ENCODE results near the gene NMNAT3.

Gene NMNAT3

DNA sequence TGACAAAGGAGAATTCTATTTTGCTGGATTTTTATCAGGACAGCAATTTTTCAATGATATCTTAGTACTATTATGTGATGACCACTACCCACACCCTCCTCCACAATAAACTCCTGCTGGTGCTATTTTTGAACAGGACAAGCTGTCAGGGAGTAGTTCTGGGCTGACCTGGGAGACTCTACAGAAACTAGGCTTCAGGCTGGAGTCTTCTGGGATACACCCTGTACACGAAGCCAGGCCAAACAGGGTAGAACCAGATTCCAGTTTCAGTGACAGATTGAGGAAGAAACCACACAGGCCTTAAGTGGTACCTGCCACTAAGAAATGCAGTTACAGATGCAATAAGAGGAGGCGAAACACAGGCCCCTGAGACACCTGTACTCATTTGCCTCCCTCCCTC is 12.8 kb downstream of the NMNAT3 start:
- Mint-ChIP-seq H3K27ac (no peak overlapping the region), H3K4me3 (no peak overlapping the region), H3K9me3 (peaks cover 0 to 1% of the 10 kb centered on the region in 2 donors), H3K4me1 (no peaks in the 10 kb centered on the region), H3K27me3 (no peaks in the 10 kb centered on the region), H3K36me3 (peaks cover 0 to 2% of the 10 kb centered on the region in 2 donors)
- DNase-seq (no peak), ATAC-seq (replicated peaks) (no peak)

DNA sequence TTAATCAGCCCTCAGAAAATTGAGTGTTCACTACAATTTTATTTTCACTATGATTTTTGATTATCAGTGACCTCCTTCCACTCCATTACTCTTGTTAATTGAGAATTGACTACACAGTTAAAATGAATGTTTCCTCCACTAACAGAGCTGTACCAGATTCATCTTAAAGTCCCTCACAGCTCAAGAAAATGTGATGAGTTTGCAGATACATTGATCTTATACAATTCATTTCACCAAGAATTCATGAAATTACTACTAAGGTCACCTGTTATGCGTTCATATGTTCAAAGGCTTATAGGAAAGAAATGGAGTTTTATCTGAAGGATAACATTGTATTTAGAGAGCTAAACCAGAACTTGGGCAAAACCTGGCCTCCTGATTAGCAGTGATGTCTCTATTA is 17.5 kb downstream of the NMNAT3 start:
- no peaks in the 10 kb centered on the region for H3K4me1 Mint-ChIP-seq
- H3K4me3 Mint-ChIP-seq = no peak overlapping the region
- ATAC-seq (replicated peaks) = no peak
- DNase-seq = no peak
- no peaks in the 10 kb centered on the region for H3K27me3 Mint-ChIP-seq
- H3K27ac Mint-ChIP-seq = no peak overlapping the region
- no peaks in the 10 kb centered on the region for H3K9me3 Mint-ChIP-seq
- peaks cover 0 to 2% of the 10 kb centered on the region in 2 donors for H3K36me3 Mint-ChIP-seq

GRCh38 chr3:139659511-139659910 is 18.3 kb downstream of the NMNAT3 start:
- no peak overlapping the region for H3K4me3 Mint-ChIP-seq
- peaks cover 0 to 2% of the 10 kb centered on the region in 2 donors for H3K36me3 Mint-ChIP-seq
- no peaks in the 10 kb centered on the region for H3K9me3 Mint-ChIP-seq
- DNase-seq (no peak), ATAC-seq (replicated peaks) (no peak)
- no peaks in the 10 kb centered on the region for H3K27me3 Mint-ChIP-seq
- H3K4me1 Mint-ChIP-seq = no peaks in the 10 kb centered on the region
- H3K27ac Mint-ChIP-seq = no peak overlapping the region

GRCh38 chr3:139657936-139658335 is 19.8 kb downstream of the NMNAT3 start:
- Mint-ChIP-seq H3K36me3 (peaks cover 0 to 2% of the 10 kb centered on the region in 2 donors), H3K27me3 (no peaks in the 10 kb centered on the region), H3K4me3 (no peak overlapping the region), H3K4me1 (no peaks in the 10 kb centered on the region), H3K9me3 (no peaks in the 10 kb centered on the region), H3K27ac (no peak overlapping the region)
- DNase-seq = no peak
- ATAC-seq (replicated peaks) = no peak

DNA sequence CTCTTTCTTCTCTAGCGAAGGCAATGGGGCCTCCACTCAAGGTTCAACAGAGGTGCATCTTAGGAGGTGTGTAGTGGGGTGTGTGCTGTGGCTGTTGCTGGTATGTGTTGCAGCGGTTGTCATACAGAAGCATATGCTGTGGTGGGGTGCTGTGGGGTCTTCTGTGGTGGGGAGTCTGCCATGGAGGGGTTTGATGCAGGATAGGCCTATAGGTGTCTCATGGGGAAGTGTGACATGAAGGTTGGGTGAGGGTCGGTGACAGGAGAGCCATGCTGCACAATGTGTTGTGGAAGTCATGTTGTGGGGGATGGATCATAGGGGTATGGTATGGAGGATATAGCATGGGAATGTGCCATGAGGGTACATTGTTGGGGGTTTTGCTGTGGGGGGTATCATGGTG is 20.3 kb downstream of the NMNAT3 start:
- DNase-seq = no peak
- Mint-ChIP-seq H3K27ac (no peak overlapping the region), H3K9me3 (no peaks in the 10 kb centered on the region), H3K36me3 (peaks cover 0 to 2% of the 10 kb centered on the region in 2 donors), H3K4me1 (no peaks in the 10 kb centered on the region), H3K4me3 (no peak overlapping the region), H3K27me3 (no peaks in the 10 kb centered on the region)
- peak in 1 of 2 donors; percentile 39 for ATAC-seq (replicated peaks)

GRCh38 chr3:139655909-139656595 is 21.7 kb downstream of the NMNAT3 start:
- Mint-ChIP-seq H3K36me3 (no peaks in the 10 kb centered on the region), H3K4me3 (no peak overlapping the region), H3K27ac (no peak overlapping the region), H3K4me1 (no peaks in the 10 kb centered on the region), H3K27me3 (no peaks in the 10 kb centered on the region), H3K9me3 (no peaks in the 10 kb centered on the region)
- DNase-seq (no peak), ATAC-seq (replicated peaks) (no peak)

GRCh38 chr3:139654637-139655365 is 23.0 kb downstream of the NMNAT3 start:
- no peak overlapping the region for H3K27ac Mint-ChIP-seq
- no peaks in the 10 kb centered on the region for H3K9me3 Mint-ChIP-seq
- ATAC-seq (replicated peaks) (no peak), DNase-seq (no peak)
- no peaks in the 10 kb centered on the region for H3K4me1 Mint-ChIP-seq
- no peaks in the 10 kb centered on the region for H3K27me3 Mint-ChIP-seq
- no peak overlapping the region for H3K4me3 Mint-ChIP-seq
- no peaks in the 10 kb centered on the region for H3K36me3 Mint-ChIP-seq

DNA sequence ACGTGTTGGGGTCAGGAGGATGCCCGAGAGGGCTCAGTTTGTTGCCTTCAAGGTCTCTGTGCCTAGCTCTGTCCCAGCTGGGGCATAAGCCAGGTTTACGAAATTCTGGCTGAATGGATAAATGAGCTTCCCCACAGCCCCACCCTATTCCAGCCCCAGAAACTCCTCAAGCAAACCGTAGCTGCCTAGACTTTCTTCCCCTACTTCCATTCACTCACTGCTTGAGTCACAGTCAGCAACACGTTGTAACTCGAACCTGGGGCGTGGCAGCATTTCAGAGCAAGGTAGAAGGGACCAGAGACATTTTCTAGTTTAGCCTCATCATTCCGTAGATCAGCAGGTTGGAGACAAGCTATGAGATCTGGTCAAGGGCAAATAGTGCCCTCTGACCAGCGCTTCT is 24.2 kb downstream of the NMNAT3 start:
- Mint-ChIP-seq H3K27ac (no peak overlapping the region), H3K4me1 (no peaks in the 10 kb centered on the region), H3K36me3 (no peaks in the 10 kb centered on the region), H3K9me3 (no peaks in the 10 kb centered on the region), H3K4me3 (no peak overlapping the region), H3K27me3 (no peaks in the 10 kb centered on the region)
- DNase-seq = no peak
- no peak for ATAC-seq (replicated peaks)

DNA sequence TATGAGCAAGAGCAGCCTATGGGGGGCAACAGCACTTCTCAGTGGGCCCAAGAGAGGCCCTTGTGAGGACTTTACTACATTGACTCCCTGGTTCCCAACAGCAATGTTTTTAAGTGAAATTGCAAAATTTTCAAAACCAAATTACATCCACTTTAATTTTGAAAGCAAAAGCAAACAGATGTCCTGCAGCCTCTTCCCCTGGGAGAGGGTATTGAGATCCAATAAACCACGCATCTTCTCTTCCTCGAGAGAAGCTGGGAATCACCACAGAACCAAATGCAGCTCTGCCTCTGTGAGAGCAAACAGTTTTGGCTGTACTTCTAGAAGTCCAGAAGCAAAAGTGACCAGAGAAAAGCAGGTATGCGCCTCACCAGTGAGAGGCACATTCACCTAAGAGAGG is 25.2 kb downstream of the NMNAT3 start:
- no peak overlapping the region for H3K4me3 Mint-ChIP-seq
- no peaks in the 10 kb centered on the region for H3K27me3 Mint-ChIP-seq
- H3K27ac Mint-ChIP-seq = no peak overlapping the region
- DNase-seq (no peak), ATAC-seq (replicated peaks) (no peak)
- no peaks in the 10 kb centered on the region for H3K9me3 Mint-ChIP-seq
- no peaks in the 10 kb centered on the region for H3K4me1 Mint-ChIP-seq
- no peaks in the 10 kb centered on the region for H3K36me3 Mint-ChIP-seq

- H3K36me3 Mint-ChIP-seq = peaks cover 0 to 6% of the 10 kb centered on the region in 2 donors
- peaks cover 6% of the 10 kb centered on the region in 2 donors for H3K9me3 Mint-ChIP-seq
These were observed 29.8 kb downstream of the NMNAT3 start for GRCh38 chr3:139647866-139648435.

GRCh38 chr3:139646512-139646911 is 31.3 kb downstream of the NMNAT3 start:
- Mint-ChIP-seq H3K9me3 (peaks cover 6% of the 10 kb centered on the region in 2 donors), H3K27me3 (no peaks in the 10 kb centered on the region), H3K27ac (no peak overlapping the region), H3K4me1 (no peaks in the 10 kb centered on the region), H3K4me3 (no peak overlapping the region), H3K36me3 (peaks cover 0 to 6% of the 10 kb centered on the region in 2 donors)
- no peak for DNase-seq
- ATAC-seq (replicated peaks) = no peak

More at GRCh38 chr3:139647866-139648435, 29.8 kb downstream of the NMNAT3 start:
- Mint-ChIP-seq H3K4me1 (no peaks in the 10 kb centered on the region), H3K27me3 (no peaks in the 10 kb centered on the region), H3K27ac (no peak overlapping the region), H3K4me3 (no peak overlapping the region)
- DNase-seq (no peak), ATAC-seq (replicated peaks) (no peak)

GRCh38 chr3:139642996-139643395 is 34.8 kb downstream of the NMNAT3 start:
- H3K4me3 Mint-ChIP-seq = no peak overlapping the region
- peaks cover 6 to 8% of the 10 kb centered on the region in 2 donors for H3K9me3 Mint-ChIP-seq
- DNase-seq (no peak), ATAC-seq (replicated peaks) (no peak)
- peaks cover 0 to 6% of the 10 kb centered on the region in 2 donors for H3K36me3 Mint-ChIP-seq
- H3K27ac Mint-ChIP-seq = no peak overlapping the region
- no peaks in the 10 kb centered on the region for H3K4me1 Mint-ChIP-seq
- no peaks in the 10 kb centered on the region for H3K27me3 Mint-ChIP-seq

GRCh38 chr3:139640456-139640855 is 37.3 kb downstream of the NMNAT3 start:
- no peak overlapping the region for H3K4me3 Mint-ChIP-seq
- H3K27ac Mint-ChIP-seq = no peak overlapping the region
- DNase-seq = no peak
- peaks cover 6 to 8% of the 10 kb centered on the region in 2 donors for H3K9me3 Mint-ChIP-seq
- no peak for ATAC-seq (replicated peaks)
- no peaks in the 10 kb centered on the region for H3K4me1 Mint-ChIP-seq
- no peaks in the 10 kb centered on the region for H3K27me3 Mint-ChIP-seq
- peaks cover 0 to 6% of the 10 kb centered on the region in 2 donors for H3K36me3 Mint-ChIP-seq

DNA sequence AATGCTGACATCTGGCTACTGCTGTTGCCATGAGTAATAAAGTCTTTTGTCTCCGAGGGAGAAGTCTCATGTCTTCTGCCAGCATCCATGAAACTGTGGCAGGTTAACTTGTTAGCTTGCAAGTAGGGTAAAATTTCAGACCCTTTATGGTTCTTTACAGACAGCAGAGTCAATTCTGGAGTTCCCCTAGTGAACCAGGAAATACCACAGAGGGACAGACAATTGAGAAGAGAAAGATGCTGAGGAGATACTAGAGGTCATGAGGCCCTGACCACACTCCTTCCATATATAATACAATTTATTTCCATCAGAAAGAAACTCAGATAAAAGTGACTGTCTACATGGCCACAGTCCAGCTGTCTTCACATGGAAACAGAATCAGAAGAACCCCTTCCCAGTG is 38.1 kb downstream of the NMNAT3 start:
- Mint-ChIP-seq H3K4me1 (no peaks in the 10 kb centered on the region), H3K9me3 (peaks cover 6 to 7% of the 10 kb centered on the region in 2 donors), H3K27ac (no peak overlapping the region), H3K36me3 (peaks cover 0 to 6% of the 10 kb centered on the region in 2 donors), H3K4me3 (no peak overlapping the region), H3K27me3 (no peaks in the 10 kb centered on the region)
- no peak for ATAC-seq (replicated peaks)
- no peak for DNase-seq

DNA sequence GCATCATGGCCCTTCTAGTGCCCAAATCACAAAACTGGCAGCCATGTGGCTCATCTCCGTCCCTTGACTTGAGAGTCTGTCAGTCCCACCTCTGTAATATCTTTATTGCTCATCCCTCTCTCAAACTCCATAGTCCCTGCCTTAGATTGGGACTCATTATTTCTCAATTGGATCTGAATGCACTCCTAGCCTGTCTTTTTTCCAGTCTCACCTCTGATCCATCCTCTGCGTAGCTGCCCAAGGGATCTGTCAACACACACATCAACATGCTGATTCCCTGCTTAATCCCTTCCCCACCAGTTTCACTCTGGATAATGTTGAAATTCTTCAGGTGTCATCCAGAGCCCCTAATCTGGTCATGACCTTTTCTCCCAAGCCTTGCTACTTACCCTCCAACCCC is 39.3 kb downstream of the NMNAT3 start:
- Mint-ChIP-seq H3K4me3 (no peak overlapping the region), H3K27ac (no peak overlapping the region), H3K9me3 (peaks cover 0 to 2% of the 10 kb centered on the region in 2 donors), H3K27me3 (no peaks in the 10 kb centered on the region), H3K4me1 (no peaks in the 10 kb centered on the region), H3K36me3 (peaks cover 0 to 1% of the 10 kb centered on the region in 2 donors)
- ATAC-seq (replicated peaks) = no peak
- no peak for DNase-seq

All from stimulated activated naive B cell treated with anti-CD40 and anti-IgM and Interleukin-4, amounts not matched to agents 10 μg/mL and 1 μg/mL and 100 μg/mL, for 72 hours (primary cell).